Endothelial cell of umbilical vein (primary cell): ENCODE data around the gene ZNF362. TPM values are rescaled to one million over a fixed set of nuclear protein-coding genes. Genes with fewer than 3 reads are reported as not detected.

ENCODE experiments used
- BruUV-seq: library from RNA; stranded (reverse); fragments of 400-500 nt; replicated peaks from 2 replicates; lab custom pipeline; 2021; lab: Mats Ljungman, UMichigan
- CTCF ChIA-PET: fragments of 300-600, 350-600 bp; sonication (Branson Sonifier 250); formaldehyde crosslinking; loops from one replicate; lab custom pipeline; 2021; ENCODE audit warnings: antibody characterized with exemption, inconsistent platforms; lab: Charles Lee
- POLR2A ChIA-PET: fragments of 300-600, 350-600 bp; sonication (Branson Sonifier 250); formaldehyde crosslinking; loops from one replicate; lab custom pipeline; 2021; ENCODE audit warnings: antibody characterized with exemption, inconsistent platforms; lab: Charles Lee
- DNase-seq: peaks from one replicate; pipeline ENCODE4 v3.0.0-alpha.2; 2011; ENCODE audit warnings: low read depth, low spot score
- FAIRE-seq: peaks from 2 replicates; lab custom pipeline; 2011; peaks lifted over from hg19 to GRCh38; lab: Jason Lieb, UNC
- H2AFZ ChIP-seq: 2 replicates; pipeline ENCODE4 v1.6.0; 2012; ENCODE audit warnings: low read depth, low read length, control low read depth, inconsistent platforms
- H3K27ac ChIP-seq: 2 replicates; pipeline ENCODE4 v1.5.1; 2011; ENCODE audit warnings: low read depth, mild to moderate bottlenecking, control low read depth, low read length, moderate library complexity; ENCODE audit not compliant: insufficient read depth
- H3K27me3 ChIP-seq, 2 experiments: 2 replicates each; pipeline versions ENCODE4 v1.6.0 to v1.6.1; 2011; ENCODE audit warnings: low read length in 2 of 2, mixed read lengths in 1 of 2; ENCODE audit not compliant: control insufficient read depth in 2 of 2, insufficient read depth in 2 of 2
- H3K36me3 ChIP-seq, 2 experiments: 2 replicates in 1 of 2; 3 replicates in 1 of 2; pipeline ENCODE4 v1.5.1; 2011; ENCODE audit warnings: low read length in 2 of 2, mild to moderate bottlenecking in 1 of 2, moderate library complexity in 1 of 2; ENCODE audit not compliant: control insufficient read depth in 2 of 2, insufficient read depth in 2 of 2; ENCODE audit errors: extremely low read depth in 1 of 2
- H3K4me1 ChIP-seq: 3 replicates; pipeline ENCODE4 v1.5.1; 2011; ENCODE audit warnings: mild to moderate bottlenecking, low read length; ENCODE audit not compliant: control insufficient read depth, insufficient read depth; ENCODE audit errors: extremely low read depth
- H3K4me2 ChIP-seq: 2 replicates; pipeline ENCODE4 v1.6.1; 2011; ENCODE audit warnings: low read length, control low read depth, mixed read lengths; ENCODE audit not compliant: insufficient read depth
- H3K4me3 ChIP-seq, 3 experiments: fragments of 200-600 bp in 1 of 3; sonication (generic), shearing (Covaris generic) in 1 of 3; replicated peaks in 1 of 3; 2 replicates each; pipeline ENCODE4 v1.5.1; 2011 to 2016; ENCODE audit warnings: control low read depth in 3 of 3, low read length in 3 of 3, mild to moderate bottlenecking in 2 of 3, inconsistent platforms in 1 of 3, low read depth in 1 of 3, moderate library complexity in 1 of 3; ENCODE audit not compliant: insufficient read depth in 1 of 3
- H3K79me2 ChIP-seq: 2 replicates; pipeline ENCODE4 v1.6.0; 2012; ENCODE audit warnings: low read length, inconsistent platforms; ENCODE audit not compliant: control insufficient read depth, insufficient read depth
- H3K9ac ChIP-seq: replicated peaks from 2 replicates; pipeline ENCODE3; 2011; ENCODE audit warnings: low read length, control low read depth; ENCODE audit not compliant: insufficient read depth; ENCODE audit errors: extremely low read depth
- H3K9me1 ChIP-seq: replicated peaks from 3 replicates; pipeline ENCODE4 v1.6.0; 2011; ENCODE audit warnings: mild to moderate bottlenecking, low read length; ENCODE audit not compliant: control insufficient read depth, insufficient read depth; ENCODE audit errors: extremely low read depth
- H3K9me3 ChIP-seq: replicated peaks from 2 replicates; pipeline ENCODE4 v1.5.1; 2012; ENCODE audit warnings: low read length, inconsistent platforms; ENCODE audit not compliant: control insufficient read depth, insufficient read depth
- H4K20me1 ChIP-seq: replicated peaks from 2 replicates; pipeline ENCODE3; 2011; ENCODE audit warnings: mild to moderate bottlenecking, low read length; ENCODE audit not compliant: control insufficient read depth, insufficient read depth; ENCODE audit errors: extremely low read depth
- CTCF ChIP-seq, 2 donors: IDR thresholded peaks; 1 replicate in 1 of 2; 2 replicates in 1 of 2; pipeline ENCODE4 v1.5.1; 2011; ENCODE audit warnings: low read length in 2 of 2, mild to moderate bottlenecking in 2 of 2, moderate library complexity in 2 of 2, control low read depth in 1 of 2, inconsistent platforms in 1 of 2, low read depth in 1 of 2; ENCODE audit not compliant: insufficient read depth in 1 of 2; ENCODE audit errors: extremely low read depth in 1 of 2
- EZH2 ChIP-seq: IDR thresholded peaks from 2 replicates; pipeline ENCODE4 v1.6.1; 2012; ENCODE audit warnings: borderline replicate concordance, low read depth, mild to moderate bottlenecking, moderate library complexity, low read length, inconsistent platforms; ENCODE audit not compliant: severe bottlenecking
- FOS ChIP-seq: IDR thresholded peaks from 2 replicates; pipeline ENCODE4 v1.6.1; 2011; ENCODE audit warnings: mild to moderate bottlenecking, low read length, moderate library complexity, borderline replicate concordance; ENCODE audit not compliant: insufficient read depth
- GATA2 ChIP-seq: IDR thresholded peaks from 2 replicates; pipeline ENCODE4 v1.7.0; 2011; ENCODE audit warnings: low read depth, mild to moderate bottlenecking, moderate library complexity, mixed read lengths, low read length; ENCODE audit not compliant: insufficient read length, insufficient read depth
- JUN ChIP-seq: IDR thresholded peaks from 2 replicates; pipeline ENCODE4 v1.6.1; 2011; ENCODE audit warnings: borderline replicate concordance, low read depth; ENCODE audit not compliant: insufficient read length, insufficient read depth
- MAX ChIP-seq: IDR thresholded peaks from 2 replicates; pipeline ENCODE4 v1.6.1; 2011; ENCODE audit not compliant: insufficient read depth, insufficient read length
- MYC ChIP-seq: IDR thresholded peaks from one replicate; pipeline ENCODE4 v1.6.1; 2011; ENCODE audit warnings: mild to moderate bottlenecking, low read depth, low read length
- POLR2A ChIP-seq: IDR thresholded peaks from 2 replicates; pipeline ENCODE4 v1.6.1; 2012; ENCODE audit warnings: low read depth, mild to moderate bottlenecking, control low read depth, low read length
- POLR2AphosphoS5 ChIP-seq: IDR thresholded peaks from 2 replicates; pipeline ENCODE4 v1.6.1; 2012; ENCODE audit warnings: low read depth, mild to moderate bottlenecking, control low read depth, low read length, moderate library complexity; ENCODE audit not compliant: insufficient read depth
- dilution Hi-C: fragments of 300-500 bp; cut with MboI; formaldehyde crosslinking; loops from one replicate; pipeline ENCODE4 v1.15.0; 2019; ENCODE audit warnings: low sequenced_read_pairs; ENCODE audit not compliant: extremely low pct_ligation_motif_present
- intact Hi-C: fragments of 100-400 bp; cut with micrococcal nuclease; formaldehyde crosslinking; loops from one replicate; pipeline ENCODE4 v1.10.0; 2022
- polyA plus RNA-seq, 4 experiments: library from polyadenylated mRNA; depleted of rRNA in 3 of 4; stranded (reverse) in 3 of 4; unstranded in 1 of 4; fragments of >200 nt; gene quantifications; 2 replicates each; pipeline versions ENCODE4 v1.2.1 to v1.2.3, GENCODE V29; 2011 to 2012; ENCODE audit warnings: missing spikeins in 1 of 4
- total RNA-seq: library from RNA; stranded (reverse); gene quantifications from 2 replicates; pipeline ENCODE4 v1.2.3, GENCODE V29; 2021

The ZNF362 gene
- total and polyA plus RNA-seq, 2 donors (not counting 3 experiments of a cell fraction or from before 2014, with no cell fraction given): 28.4 to 35.3 TPM

GRCh38 chr1:33246171-33246570 is 10.1 kb upstream of the ZNF362 start:
- no peaks in the 10 kb centered on the region for H3K36me3 ChIP-seq
- no peaks in the 10 kb centered on the region for H3K9me3 ChIP-seq
- POLR2A ChIA-PET: no interaction called here
- H3K79me2 ChIP-seq: no peaks in the 10 kb centered on the region
- H4K20me1 ChIP-seq: no peaks in the 10 kb centered on the region
- dilution Hi-C loops: no loop called here
- H2AFZ ChIP-seq: no peak overlapping the region
- DNase-seq (no peak), FAIRE-seq (no peak)
- no peaks in the 10 kb centered on the region for H3K4me1 ChIP-seq
- H3K9me1 ChIP-seq: no peaks in the 10 kb centered on the region
- BruUV-seq: no TSS peak
- H3K27ac ChIP-seq: no peak overlapping the region
- TF ChIP-seq MAX: no peak
- no peak for TF ChIP-seq FOS
- TF ChIP-seq MYC: no peak
- CTCF ChIA-PET: no interaction called here
- H3K27me3 ChIP-seq: peaks cover 8 to 33% of the 10 kb centered on the region in 2 experiments
- intact Hi-C loops: no loop called here
- H3K9ac ChIP-seq: no peak overlapping the region
- no peak overlapping the region for H3K4me3 ChIP-seq
- no peak overlapping the region for H3K4me2 ChIP-seq

GRCh38 chr1:33247545-33247944 is 8.7 kb upstream of the ZNF362 start:
- Histone ChIP-seq H3K79me2 (no peaks in the 10 kb centered on the region), H3K9me3 (no peaks in the 10 kb centered on the region), H3K9ac (no peak overlapping the region), H2AFZ (no peak overlapping the region), H3K4me2 (no peak overlapping the region), H3K4me3 (no peak overlapping the region), H3K36me3 (no peaks in the 10 kb centered on the region), H3K27me3 (peaks cover 1 to 27% of the 10 kb centered on the region in 2 experiments), H3K27ac (no peak overlapping the region), H3K4me1 (no peaks in the 10 kb centered on the region), H4K20me1 (no peaks in the 10 kb centered on the region), H3K9me1 (no peaks in the 10 kb centered on the region)
- FAIRE-seq (no peak), DNase-seq (no peak)
- no TSS peak for BruUV-seq
- dilution Hi-C loops (no loop called here), intact Hi-C loops (no loop called here)
- TF ChIP-seq MYC (no peak), POLR2A (no peak), JUN (no peak), GATA2 (no peak), POLR2AphosphoS5 (no peak), MAX (no peak), CTCF (IDR thresholded peaks at IDR 0.05; ENCODE audit: extremely low read depth in 1 of 2, insufficient read depth in 1 of 2, low read depth in 1 of 2, low read length in 2 of 2) (no peak), FOS (no peak), EZH2 (no peak)
- CTCF ChIA-PET: interaction anchor here (0.9 kb wide), 1 partner anchor 48 kb away, joined by 3 read pairs; no protein-coding TSS in a partner anchor
- POLR2A ChIA-PET: no interaction called here
